NCI-H2029 (cell line): Measurements from ENCODE around the gene GIT2.
"Not testable (repeated sequence)": the region's sequence is repeated elsewhere in the genome, so short reads cannot be mapped to it uniquely, and the experiment has no call there.

Experiments used
- DNase-seq: peaks from one replicate; lab custom pipeline; 2025; lab: John Stamatoyannopoulos, UW

Gene GIT2

GRCh38 chr12:109995686-109996482 lies at the start of gene GIT2:
TSS of gene GIT2 (minus strand) at chr12:109996368. CDS start at chr12:109996224, 144 bp downstream.
- DNase-seq = peak; percentile 94

DNA sequence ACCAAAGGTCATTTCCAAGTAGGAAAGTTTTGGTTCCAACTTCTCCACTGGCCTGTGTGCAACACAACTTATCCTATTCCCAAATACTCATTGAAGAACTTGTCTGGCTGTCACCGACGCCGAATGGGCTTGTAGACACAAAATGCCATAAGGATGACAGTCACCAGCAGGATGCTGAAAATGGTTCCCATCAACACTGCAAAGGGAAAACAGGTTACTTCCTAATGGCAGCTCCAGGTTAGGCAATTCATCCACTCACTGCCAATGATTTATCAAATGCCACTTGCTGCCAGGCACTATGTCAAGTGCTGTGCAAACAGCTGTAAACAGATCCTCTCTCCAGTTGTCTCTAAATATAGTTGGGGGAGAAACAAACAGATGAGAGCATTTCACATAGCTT lies 46.1 kb upstream of the GIT2 start:
- peak; percentile 93 for DNase-seq

GRCh38 chr12:110039085-110039807 lies 43.1 kb upstream of the GIT2 start:
- DNase-seq = peak; percentile 36

GRCh38 chr12:110038741-110039084 lies 42.5 kb upstream of the GIT2 start:
- DNase-seq = no peak

DNA sequence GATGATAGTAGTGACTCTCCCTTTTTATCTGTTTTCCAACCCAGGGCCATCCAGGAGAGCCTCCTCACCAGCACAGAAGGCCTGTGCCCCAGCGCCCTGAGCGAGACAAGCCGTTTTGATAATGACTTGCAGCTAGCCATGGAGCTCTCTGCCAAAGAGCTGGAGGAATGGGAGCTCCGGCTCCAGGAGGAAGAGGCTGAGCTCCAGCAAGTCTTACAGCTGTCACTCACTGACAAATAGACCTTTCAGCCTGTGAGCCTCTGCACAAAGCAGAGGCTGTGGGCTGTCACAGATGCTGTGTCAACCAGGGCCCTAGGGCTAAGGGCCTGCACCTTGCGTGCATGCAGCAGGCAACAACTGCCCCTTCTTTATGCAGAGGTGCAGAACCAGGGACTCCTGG lies 41.1 kb upstream of the GIT2 start:
- no peak for DNase-seq

DNA sequence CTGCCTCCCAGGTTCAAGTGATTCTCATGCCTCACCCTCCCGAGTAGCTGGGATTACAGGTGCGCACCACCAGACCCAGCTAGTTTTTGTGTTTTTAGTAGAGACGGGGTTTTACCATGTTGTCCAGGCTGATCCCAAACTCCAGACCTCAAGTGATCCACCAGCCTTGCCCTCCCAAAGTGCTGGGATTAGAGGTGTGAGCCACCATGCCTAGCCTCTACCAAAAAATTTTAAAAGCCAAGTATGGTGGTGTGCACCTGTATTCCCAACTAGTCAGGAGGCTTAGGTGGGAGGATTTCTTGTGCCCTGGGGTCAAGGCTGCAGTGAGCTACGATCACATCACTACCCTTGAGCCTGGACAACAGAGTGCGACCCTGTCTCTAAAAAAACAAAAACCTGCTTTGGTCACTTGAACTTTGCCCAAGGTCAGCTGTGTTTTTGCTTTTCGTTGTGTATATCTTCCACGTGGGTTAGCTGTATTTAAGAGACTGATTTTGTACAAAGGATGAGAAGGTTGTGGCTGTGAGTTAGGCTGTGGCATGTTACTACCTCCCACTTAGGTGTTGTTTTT lies 39.5 kb upstream of the GIT2 start:
- DNase-seq = no peak

GRCh38 chr12:110033888-110034287 lies 37.7 kb upstream of the GIT2 start:
- DNase-seq = no peak

DNA sequence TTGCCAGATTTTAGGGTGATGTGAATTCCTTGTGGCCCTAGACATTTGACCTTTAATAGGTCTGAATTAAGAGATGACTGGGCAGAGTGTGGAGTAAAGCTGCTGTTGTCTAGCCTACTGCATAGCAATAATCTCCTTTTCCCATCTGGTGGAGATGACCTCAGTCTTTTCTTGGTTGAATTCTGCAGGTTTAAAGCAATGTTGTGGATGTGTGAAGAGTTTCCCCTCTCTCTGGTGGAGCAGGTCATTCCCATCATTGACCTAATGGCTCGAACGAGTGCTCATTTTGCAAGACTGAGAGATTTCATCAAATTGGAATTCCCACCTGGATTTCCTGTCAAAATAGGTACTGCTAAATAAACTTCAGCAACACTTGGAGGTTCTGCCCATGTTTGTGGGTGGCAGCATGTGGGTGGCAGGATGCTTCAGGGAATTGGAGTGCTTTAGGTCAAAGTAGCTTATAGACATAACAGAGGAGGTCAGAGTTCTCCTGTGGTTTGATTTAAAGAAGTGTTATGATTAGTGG lies 33.2 kb upstream of the GIT2 start:
- no peak for DNase-seq

- no peak for DNase-seq
Measured at GRCh38 chr12:110028323-110028722, 32.2 kb upstream of the GIT2 start.

DNA sequence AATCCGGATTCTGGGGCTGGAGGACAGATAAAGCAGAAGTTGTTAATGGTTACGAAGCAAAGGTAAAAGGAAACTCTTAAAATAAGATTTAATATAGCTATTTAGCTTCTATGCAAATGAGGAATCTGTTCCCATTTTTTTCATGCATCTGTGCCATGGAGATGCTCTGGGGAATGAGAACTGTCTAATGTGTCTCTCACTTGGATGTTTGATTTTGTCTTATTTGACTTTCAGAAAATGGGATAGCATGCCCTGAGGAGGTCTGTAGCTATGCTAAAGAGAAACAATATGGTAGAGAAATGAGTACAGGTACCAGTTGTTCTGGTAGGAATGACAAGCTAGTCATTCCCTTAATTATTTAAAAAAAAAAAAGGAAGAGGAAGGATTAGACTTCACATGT lies 27.9 kb upstream of the GIT2 start:
- DNase-seq = no peak

GRCh38 chr12:110023059-110023980 lies 27.2 kb upstream of the GIT2 start:
- no peak for DNase-seq

- no peak for DNase-seq
Measured at GRCh38 chr12:110020956-110021355, 24.8 kb upstream of the GIT2 start.

DNA sequence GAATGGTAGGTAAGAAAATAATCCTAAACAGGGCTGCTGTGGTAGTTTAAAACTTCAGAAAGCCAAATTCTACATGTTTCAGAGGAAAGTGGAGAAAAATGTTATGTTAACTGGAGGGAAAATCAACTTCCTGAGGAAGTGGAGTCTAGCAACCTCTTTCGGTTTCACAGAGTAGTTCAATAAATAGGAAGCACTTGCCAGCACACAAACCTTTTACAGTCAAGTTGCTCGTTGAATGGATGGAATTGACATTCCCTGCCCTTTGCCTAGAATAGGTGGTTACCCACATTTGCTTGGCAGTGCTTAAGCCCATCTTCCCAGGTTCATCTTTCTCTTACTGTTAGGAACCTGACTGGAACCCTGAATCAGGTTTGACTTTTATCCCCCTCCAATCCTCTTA lies 19.0 kb upstream of the GIT2 start:
- DNase-seq = no peak

DNA sequence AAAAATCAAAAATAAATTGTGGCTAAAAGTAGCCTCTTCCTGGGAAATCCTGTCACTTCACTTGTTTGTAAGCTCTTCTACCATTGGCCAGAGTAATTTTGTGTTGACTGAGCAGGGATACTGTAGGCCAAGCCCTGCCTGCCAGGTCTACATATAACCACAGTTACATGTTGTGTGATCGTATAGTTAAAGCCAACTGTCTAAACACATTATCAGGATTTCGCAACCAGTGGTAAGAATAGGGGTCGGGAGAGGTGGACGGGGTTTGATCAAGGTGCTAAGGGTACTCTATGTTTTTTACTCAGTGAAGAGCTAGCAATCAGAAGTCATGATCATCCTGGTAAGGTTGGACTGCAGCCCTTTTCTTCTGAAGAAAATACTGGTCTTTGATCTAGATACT lies 16.5 kb upstream of the GIT2 start:
- no peak for DNase-seq

DNA sequence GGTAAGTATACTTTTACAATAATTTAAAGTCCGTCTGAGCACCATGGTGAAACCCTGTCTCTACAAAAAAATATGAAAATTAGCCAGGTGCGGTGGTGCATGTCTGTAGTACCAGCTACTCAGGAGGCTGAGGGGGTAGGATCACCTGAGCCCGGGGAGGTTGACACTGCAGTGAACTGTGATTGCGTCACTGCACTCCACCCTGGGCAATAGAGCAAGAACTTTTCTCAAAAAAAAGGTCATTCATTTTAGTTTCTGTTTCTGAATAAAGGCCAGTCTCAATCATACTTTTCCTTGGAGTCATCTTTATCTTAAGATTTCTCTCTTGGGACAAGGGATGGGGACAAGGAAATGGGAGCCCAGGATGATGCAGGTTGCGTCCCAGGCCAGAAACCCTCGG lies 16.0 kb upstream of the GIT2 start:
- DNase-seq = no peak

GRCh38 chr12:110010853-110011723 lies 14.9 kb upstream of the GIT2 start:
- DNase-seq = no peak

GRCh38 chr12:110008681-110009398 lies 12.7 kb upstream of the GIT2 start:
- not testable (repeated sequence) for DNase-seq

DNA sequence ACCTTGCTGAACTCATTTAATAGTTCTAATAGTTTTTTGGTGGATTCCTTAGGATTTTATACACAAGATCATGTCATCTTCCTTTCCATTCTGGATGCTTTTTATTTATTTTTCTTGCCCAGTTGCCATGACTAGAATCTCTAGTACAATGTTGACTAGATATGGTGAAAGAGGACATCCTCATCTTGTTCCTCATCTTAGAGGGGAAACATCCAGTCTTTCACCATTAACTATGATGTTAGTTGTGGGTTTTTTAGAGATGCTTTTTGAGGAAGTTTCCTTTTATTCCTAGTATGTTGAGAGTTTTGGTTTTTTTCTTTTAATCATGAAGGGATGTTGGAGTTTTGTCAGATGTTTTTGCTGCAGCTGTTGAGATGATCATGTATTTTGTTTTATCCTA lies 11.7 kb upstream of the GIT2 start:
- DNase-seq = no peak

DNA sequence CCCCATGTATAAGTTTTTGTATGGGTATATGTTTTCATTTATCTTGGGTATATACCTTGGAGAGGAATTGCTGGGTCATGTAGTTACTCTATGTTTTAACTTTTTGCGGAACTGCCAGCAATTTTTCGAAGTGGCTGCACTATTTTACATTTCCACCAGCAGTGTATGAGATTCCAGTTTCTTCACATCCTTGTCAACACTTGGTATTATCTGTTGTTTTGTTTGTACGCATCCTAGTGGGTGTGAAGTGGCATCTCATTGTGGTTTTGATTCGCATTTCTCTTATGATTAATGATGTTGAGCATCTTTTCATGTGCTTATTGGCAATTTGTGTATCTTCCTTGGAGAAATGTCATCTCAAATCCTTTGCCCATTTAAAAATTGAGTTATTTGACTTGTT lies 9.9 kb upstream of the GIT2 start:
- DNase-seq = no peak

GRCh38 chr12:110005319-110005973 lies 9.3 kb upstream of the GIT2 start:
- no peak for DNase-seq
